HG03139 (cell line): ENCODE results near the gene NLGN1.
"Not testable (repeated sequence)": the region's sequence is repeated elsewhere in the genome, so short reads cannot be mapped to it uniquely, and the experiment has no call there.

Experiments
- ATAC-seq: cut with Tn5 transposase; IDR thresholded peaks from one replicate; pipeline ENCODE4 v1.9.1; 2021; ENCODE audit not compliant: unreplicated experiment

NLGN1 gene

DNA sequence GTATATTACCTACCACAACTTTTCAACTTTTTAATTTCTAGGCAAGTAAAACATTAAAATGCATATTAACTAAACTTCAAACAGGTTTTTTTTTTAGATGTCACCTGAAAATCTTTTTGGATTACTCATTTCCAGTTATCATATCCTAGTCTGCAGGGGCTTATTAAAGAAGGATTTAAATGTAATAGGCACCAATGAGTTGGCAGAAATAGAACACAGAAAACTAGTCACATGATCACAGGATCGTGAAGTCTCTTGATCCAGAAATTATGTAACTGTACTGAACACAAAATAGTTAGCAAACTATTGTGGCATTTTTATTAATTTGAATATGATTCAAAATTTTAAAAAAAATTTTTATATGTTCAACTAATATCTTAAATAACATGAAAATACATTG is 807.2 kb downstream of the NLGN1 start:
- no peak for ATAC-seq

GRCh38 chr3:174206607-174207192 is 809.2 kb downstream of the NLGN1 start:
- ATAC-seq: no peak

DNA sequence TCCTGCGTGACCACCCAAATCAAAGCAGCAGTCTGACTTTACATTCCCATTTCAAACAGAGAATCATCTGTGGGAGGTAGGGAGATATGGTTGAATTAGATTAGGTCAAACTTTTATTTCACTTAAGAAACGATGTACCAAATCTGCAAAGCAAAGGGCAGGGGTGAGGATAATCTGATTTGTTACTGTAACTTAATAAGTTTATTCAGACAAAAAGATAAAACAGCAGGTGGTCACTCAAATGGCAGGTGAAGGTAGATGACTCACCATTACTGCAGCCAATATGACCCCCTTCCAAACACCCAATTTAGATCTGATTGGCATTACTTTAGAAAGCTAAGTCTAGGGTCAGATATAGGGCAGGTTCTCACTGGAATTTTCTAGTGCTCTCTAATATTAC is 810.6 kb downstream of the NLGN1 start:
- no peak for ATAC-seq

DNA sequence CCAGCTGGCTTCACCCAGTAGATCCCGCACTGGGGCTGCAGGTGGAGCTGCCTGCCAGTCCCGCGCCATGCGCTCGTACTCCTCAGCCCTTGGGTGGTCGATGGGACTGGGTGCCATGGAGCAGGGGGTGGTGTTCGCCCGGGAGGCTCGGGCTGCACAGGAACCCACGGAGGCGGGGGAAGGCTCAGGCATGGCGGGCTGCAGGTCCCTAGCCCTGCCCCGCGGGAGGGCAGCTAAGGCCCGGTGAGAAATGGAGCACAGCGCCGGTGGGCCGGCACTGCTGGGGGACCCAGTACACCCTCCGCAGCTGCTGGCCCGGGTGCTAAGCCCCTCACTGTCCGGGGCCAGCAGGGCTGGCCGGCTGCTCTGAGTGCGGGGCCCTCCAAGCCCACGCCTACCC is 814.4 kb downstream of the NLGN1 start:
- not testable (repeated sequence) for ATAC-seq

GRCh38 chr3:174215456-174215855 is 817.9 kb downstream of the NLGN1 start:
- ATAC-seq: no peak

DNA sequence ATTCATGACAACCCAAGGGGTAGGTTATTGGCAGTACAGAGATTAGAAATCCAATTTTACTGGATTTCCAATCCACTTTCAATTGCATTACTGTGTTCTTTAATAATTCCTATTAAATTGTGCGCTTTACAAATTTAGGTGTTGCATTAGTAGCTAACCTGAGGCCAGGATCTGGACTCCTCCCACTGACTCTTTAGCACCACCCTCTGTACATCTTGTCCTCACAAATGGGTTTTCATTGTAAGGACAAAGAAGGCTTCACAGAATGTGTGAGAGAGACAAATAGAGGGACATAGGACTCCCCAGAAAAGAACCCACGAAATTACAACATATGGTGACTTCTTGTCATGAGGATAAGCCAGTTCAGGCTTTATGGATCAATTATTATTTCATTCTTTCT is 818.5 kb downstream of the NLGN1 start:
- no peak for ATAC-seq

DNA sequence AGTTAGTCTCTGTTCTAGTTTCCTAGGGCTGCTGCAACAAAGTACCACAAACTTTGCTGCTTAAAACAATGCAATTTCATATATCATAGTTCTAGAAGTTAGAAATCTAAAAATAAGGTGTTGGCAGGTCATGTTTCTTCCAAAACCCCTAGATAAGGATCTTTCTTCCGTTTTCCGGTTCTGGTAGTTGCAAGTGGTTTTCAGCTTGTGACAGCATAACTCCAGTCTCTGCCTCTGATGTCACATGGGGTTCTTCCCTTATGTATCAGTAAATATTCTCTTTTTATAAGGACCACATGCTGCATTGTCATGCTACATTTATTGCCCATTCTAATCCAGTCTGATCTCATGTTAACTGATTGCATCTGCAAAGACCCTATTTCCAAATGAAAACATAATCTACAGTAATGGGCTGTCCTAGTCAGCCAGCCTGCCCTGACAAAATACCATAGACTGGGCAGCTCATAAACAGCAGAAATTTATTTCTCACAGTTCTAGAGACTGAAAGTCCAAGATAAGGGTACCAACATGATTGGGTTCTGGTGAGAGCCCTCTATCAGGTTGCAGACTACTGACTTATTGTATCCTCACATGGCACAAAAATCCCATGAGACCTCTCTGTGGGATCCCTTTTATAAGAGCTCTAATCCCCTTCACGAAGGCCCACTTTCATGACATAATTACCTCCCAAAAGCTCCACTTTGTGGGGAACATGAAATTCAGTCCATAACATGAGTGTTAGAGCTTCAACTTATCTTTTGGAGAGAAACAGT is 819.6 kb downstream of the NLGN1 start:
- ATAC-seq: no peak

- ATAC-seq: no peak
Observed at GRCh38 chr3:174218016-174218415, 820.5 kb downstream of the NLGN1 start.

DNA sequence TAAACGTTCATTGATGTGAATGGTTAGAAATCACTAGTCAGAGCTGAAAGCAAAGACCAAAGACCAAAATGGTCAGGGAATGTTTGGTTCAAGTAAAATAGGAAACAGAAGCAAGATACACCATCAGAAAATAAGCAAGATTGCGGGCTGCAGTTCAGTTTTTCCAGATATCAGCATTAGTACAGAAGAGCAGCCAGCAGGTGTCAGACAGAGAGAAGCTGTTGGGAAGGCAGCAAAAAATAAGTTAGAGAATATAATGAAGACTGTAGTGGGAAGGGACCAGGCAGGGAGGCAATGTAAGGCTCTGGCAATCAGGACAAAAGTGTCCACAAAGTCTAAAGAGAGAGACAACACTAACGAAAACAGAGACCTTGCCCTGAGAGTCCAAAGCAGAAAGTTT is 822.2 kb downstream of the NLGN1 start:
- no peak for ATAC-seq

DNA sequence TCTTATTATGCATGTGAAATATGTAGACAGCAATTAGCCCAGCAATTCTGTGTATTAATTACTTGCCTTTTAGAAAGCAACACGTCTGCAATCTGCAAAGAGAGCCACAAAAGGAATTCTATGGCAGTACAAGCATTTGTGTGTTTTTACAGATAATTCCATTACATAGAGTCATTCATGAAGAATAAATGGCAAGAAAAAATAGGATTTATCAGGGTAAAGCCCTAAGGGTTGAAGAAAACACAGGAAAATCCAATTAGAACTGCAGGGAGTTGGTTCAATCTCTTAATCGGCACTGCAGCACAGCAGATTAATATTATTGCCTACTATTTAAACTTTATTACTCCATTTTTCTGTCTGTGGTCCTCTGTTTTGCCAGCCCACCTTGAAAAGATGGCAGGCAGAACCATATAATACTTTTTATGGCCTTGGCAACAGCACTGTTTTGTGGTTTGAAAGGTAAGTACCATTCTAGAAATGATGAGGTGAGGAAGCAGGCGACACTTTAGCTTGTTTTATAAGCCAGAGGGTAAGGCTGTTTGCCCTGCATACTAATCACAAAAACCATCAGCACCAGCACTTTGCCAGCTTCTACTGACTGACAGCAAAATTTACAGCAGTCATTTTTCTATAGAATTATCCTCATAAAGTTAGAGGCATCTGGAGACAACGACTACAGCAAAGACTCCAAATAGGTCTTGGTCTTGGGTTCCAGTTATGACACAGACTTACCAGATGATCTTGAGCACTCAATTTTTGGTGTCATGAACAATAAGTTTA is 823.4 kb downstream of the NLGN1 start:
- ATAC-seq: no peak

DNA sequence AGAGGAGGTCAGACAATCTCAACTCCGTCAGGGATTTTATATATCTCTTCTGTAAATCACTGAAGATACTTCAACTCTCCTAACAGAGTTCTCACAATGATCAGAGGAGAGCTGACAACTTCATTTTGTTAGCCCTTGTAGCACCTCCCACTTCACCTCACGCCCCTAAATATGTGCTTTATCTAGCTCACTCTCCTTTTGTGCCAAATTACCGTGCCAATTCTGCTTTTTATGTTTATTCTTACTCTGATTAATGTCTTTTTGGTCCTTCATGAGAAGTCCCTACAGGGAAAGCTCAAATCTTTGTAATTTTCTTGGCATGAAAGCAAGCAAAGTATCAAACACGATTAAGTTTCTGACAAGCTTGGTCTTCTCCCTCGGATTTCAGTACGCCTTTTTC is 825.5 kb downstream of the NLGN1 start:
- ATAC-seq: no peak

DNA sequence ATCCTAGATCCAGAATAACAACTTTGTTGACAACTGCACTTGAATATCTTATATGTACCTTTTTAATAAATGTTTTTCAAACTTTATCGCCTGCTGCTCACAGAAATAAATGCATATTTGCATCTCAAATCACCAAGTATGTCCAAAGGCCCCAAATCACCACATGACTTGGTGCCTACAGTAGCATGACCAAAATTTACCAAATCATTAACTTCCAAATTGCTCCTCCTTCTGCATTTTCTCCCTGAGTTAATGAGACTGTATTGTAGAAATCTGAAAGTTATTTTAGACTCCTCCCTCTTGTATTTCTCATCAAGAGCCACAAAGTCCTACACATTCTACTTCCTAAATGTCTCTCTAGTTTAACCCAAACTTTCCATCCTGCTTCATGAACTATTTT is 826.1 kb downstream of the NLGN1 start:
- no peak for ATAC-seq

- ATAC-seq: no peak
Observed at GRCh38 chr3:174229916-174230315, 832.4 kb downstream of the NLGN1 start.

DNA sequence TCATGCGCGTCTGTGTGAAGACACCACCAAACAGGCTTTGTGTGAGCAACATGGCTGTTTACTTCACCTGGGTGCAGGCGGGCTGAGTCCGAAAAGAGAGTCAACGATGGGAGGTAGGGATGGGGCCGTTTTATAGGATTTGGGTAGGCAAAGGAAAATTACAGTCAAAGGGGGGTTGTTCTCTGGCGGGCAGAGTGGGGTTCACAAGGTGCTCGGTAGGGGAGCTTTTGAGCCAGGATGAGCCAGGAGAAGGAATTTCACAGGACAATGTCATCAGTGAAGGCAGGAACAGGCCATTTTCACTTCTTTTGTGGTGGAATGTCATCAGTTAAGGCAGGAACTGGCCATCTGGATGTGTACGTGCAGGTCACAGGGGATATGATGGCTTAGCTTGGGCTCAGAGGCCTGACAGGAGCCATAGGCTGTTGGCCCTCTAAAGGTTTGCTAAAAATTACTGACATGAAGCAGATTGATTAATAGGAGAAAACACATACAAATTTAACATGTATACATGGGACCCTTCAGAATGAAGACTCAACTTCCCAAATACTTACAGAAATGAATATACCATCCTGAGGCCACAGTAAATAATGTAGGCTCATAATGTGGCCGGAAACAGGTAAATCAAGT is 834.6 kb downstream of the NLGN1 start:
- not testable (repeated sequence) for ATAC-seq

GRCh38 chr3:174232658-174233429 is 835.3 kb downstream of the NLGN1 start:
- no peak for ATAC-seq

GRCh38 chr3:174233511-174233910 is 836.0 kb downstream of the NLGN1 start:
- ATAC-seq: no peak

GRCh38 chr3:174242311-174243041 is 844.9 kb downstream of the NLGN1 start:
- no peak for ATAC-seq

GRCh38 chr3:174243171-174243570 is 845.6 kb downstream of the NLGN1 start:
- no peak for ATAC-seq

GRCh38 chr3:174247687-174248152 is 850.2 kb downstream of the NLGN1 start:
- no peak for ATAC-seq

DNA sequence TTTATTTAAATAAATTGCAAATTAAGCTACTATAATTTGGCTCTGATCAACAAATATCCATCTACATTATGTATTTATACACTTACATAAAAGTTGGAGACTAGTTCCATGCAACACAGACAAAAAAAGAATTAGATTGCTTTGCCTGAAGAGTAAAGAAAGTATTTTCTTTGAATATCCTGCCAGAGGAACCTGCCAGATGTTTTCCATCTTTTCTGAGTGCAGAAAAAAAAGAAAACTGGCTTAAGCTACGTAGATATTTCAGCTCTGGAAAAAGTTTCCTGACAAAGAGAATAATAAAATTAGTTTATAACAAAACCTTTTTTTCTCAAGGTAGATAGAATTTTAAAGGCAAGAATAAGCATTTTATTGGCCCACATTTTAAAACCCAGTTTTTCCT is 854.1 kb downstream of the NLGN1 start:
- ATAC-seq: no peak
